HFFc6 (cell line): Measurements from ENCODE around the gene FBXO21. TPM values are rescaled to one million over a fixed set of nuclear protein-coding genes. Genes with fewer than 3 reads are reported as not detected.

Experiments
- DNase-seq: peaks from one replicate; pipeline ENCODE4 v3.0.0-alpha.2; 2018
- H3K27ac Mint-ChIP-seq: 2 replicates; pipeline ENCODE4 v1.8.0; 2020; ENCODE audit warnings: mild to moderate bottlenecking, mixed read lengths
- H3K27me3 Mint-ChIP-seq: 2 replicates; pipeline ENCODE4 v1.8.0; 2021; ENCODE audit warnings: mild to moderate bottlenecking, moderate library complexity, mixed read lengths; ENCODE audit not compliant: insufficient read depth
- H3K36me3 Mint-ChIP-seq: 2 replicates; pipeline ENCODE4 v1.8.0; 2021; ENCODE audit warnings: low read depth, mixed read lengths
- H3K4me1 Mint-ChIP-seq: 2 replicates; pipeline ENCODE4 v1.8.0; 2020; ENCODE audit warnings: low read depth, mixed read lengths
- H3K4me3 Mint-ChIP-seq: 2 replicates; pipeline ENCODE4 v1.8.0; 2020; ENCODE audit warnings: mild to moderate bottlenecking, moderate library complexity, mixed read lengths
- H3K9me3 Mint-ChIP-seq: 2 replicates; pipeline ENCODE4 v1.8.0; 2020; ENCODE audit warnings: mild to moderate bottlenecking, mixed read lengths
- total RNA-seq, 6 experiments: library from RNA; stranded (reverse); fragmentation: NEBNext Ultra II Directional; extraction: Animal tissue kit (Norgen Biotek cat#: 25700); gene quantifications; 2 replicates in 1 of 6; 3 replicates in 5 of 6; pipeline ENCODE4 v1.2.3, GENCODE V29; 2021
- TF ChIP-seq, protein P1 (sequence below): fragments of 200-600 bp; sonication (generic); IDR thresholded peaks from 2 replicates; pipeline ENCODE4 v1.5.0; 2021; ENCODE audit warnings: antibody characterized with exemption, mild to moderate bottlenecking

FBXO21 gene
- total RNA-seq, 6 experiments from 2014 or later = 26.2 to 35.3 (median 32.3) TPM

DNA sequence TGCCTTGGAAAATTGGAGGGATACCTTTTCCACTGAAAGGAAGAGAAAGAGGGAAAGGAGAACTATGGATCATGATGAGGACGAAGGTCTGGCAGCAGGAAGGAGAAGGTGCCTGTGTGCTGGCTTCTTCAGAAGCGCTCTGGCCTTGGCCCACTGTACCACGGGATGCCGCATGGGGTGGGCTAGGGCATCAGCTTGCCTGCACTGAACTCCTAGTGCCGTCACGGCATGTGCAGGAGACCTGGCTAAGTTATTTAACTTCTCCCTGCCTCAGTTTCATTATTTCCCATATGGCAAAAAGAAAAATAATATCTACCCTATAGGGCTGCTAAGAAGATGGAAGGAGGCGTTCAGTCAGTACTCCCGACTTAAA is 28.1 kb downstream of the FBXO21 start:
- TF ChIP-seq, protein P1, sequence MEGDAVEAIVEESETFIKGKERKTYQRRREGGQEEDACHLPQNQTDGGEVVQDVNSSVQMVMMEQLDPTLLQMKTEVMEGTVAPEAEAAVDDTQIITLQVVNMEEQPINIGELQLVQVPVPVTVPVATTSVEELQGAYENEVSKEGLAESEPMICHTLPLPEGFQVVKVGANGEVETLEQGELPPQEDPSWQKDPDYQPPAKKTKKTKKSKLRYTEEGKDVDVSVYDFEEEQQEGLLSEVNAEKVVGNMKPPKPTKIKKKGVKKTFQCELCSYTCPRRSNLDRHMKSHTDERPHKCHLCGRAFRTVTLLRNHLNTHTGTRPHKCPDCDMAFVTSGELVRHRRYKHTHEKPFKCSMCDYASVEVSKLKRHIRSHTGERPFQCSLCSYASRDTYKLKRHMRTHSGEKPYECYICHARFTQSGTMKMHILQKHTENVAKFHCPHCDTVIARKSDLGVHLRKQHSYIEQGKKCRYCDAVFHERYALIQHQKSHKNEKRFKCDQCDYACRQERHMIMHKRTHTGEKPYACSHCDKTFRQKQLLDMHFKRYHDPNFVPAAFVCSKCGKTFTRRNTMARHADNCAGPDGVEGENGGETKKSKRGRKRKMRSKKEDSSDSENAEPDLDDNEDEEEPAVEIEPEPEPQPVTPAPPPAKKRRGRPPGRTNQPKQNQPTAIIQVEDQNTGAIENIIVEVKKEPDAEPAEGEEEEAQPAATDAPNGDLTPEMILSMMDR = no peak
- no peak for DNase-seq
- H3K4me1 Mint-ChIP-seq = no peaks in the 10 kb centered on the region
- peaks cover 18% of the 10 kb centered on the region for H3K36me3 Mint-ChIP-seq
- peaks cover 2% of the 10 kb centered on the region; the same call in 1 of the 2 replicates for H3K27me3 Mint-ChIP-seq
- H3K27ac Mint-ChIP-seq = no peak overlapping the region
- no peak overlapping the region for H3K4me3 Mint-ChIP-seq
- H3K9me3 Mint-ChIP-seq = no peaks in the 10 kb centered on the region

DNA sequence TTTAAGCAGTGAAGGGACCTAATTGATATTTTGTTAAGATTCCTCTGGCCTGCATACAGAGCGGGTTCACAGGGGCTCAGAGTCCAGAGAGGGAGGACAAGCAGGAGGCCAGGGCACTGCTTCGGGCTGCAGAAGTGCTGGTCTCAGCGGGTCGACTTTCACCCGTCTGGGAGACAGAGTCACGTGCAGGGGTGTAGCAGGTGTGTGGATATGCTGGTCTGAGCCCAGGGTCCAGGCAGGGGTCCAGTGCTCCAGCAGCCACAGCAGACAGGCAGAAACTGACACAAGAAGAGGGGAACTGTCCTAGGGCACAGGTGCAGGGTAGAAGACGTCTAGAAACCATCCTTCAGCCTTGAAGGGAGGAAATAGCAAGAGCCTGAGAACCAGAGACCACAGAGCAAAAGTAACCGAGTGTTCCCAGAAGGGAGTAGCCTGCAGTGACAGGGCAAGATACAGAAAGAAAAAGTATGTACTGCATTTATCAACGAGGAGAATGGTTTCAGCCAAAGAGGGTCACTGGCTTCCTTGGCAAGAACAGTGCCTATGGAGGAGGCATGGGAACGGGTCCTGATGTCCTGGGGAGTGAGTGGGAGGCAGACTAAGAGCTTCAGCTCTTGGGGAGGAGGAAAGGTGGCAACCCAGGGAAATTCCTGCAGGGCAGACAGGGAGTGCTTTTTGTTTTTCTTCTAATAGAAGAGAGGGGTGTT is 28.7 kb downstream of the FBXO21 start:
- H3K27ac Mint-ChIP-seq = no peak overlapping the region
- H3K27me3 Mint-ChIP-seq = peaks cover 2% of the 10 kb centered on the region; the same call in 1 of the 2 replicates
- H3K36me3 Mint-ChIP-seq = peaks cover 13% of the 10 kb centered on the region
- no peak overlapping the region for H3K4me3 Mint-ChIP-seq
- H3K4me1 Mint-ChIP-seq = no peaks in the 10 kb centered on the region
- no peaks in the 10 kb centered on the region for H3K9me3 Mint-ChIP-seq
- TF ChIP-seq, protein P1 = no peak
- DNase-seq = no peak

DNA sequence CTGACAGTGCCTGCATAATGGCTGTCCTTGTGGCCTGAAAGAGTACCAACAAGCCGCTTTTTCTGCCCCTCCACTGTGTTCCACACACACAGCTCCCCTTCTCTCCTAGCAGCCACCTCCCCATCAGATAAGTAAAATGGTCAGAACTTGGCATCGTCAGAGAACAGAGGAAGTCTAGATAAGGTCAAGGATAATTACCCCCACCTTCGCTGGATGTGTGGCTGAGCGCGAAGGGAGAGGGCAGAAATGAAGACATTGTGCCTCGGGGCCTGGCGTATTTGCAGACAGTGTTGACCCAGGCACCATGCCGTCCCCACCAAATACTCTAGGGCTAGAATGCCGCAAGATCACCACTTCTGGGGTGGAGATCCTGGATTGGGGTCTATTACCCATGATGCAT is 30.6 kb downstream of the FBXO21 start:
- TF ChIP-seq, protein P1 = no peak
- peaks cover 14% of the 10 kb centered on the region; the same call in 1 of the 2 replicates for H3K36me3 Mint-ChIP-seq
- no peaks in the 10 kb centered on the region for H3K4me1 Mint-ChIP-seq
- no peak overlapping the region for H3K4me3 Mint-ChIP-seq
- H3K9me3 Mint-ChIP-seq = no peaks in the 10 kb centered on the region
- no peak for DNase-seq
- no peak overlapping the region for H3K27ac Mint-ChIP-seq
- H3K27me3 Mint-ChIP-seq = peaks cover 2% of the 10 kb centered on the region; the same call in 1 of the 2 replicates

DNA sequence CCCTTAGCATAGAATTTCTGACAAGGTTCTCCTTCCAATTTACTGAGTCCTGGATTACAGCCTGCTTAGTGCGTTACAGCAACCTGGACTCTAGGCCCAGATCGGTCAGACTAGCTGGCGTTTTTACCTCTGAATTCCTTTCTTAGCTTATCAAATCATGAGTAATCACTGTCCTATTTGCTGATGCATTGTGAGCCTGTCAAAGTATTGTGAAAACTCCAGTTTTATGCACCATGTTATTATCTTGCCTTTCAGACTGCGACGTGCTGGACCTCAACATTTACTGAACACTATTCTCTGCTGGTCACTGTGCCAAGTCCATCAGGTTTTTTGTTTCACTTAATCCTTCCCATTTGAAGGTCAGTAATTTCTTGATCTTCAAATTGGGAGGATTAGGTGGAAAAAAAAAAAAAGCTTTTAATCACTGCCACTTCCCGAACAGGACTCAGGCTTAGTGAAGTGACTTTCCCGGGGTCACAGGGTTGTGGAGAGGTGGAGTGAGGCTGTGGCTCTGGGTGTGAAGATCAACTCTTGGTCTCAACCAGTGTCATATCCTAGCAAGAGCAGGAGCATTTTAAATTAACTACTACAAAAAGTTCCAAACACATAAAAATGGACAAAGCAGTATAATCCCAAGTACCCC is 31.2 kb downstream of the FBXO21 start:
- Mint-ChIP-seq H3K27ac (no peak overlapping the region), H3K27me3 (peaks cover 2% of the 10 kb centered on the region; the same call in 1 of the 2 replicates), H3K4me3 (no peak overlapping the region), H3K9me3 (no peaks in the 10 kb centered on the region), H3K4me1 (no peaks in the 10 kb centered on the region), H3K36me3 (peaks cover 14% of the 10 kb centered on the region; the same call in 1 of the 2 replicates)
- DNase-seq = no peak
- TF ChIP-seq, protein P1 = no peak

DNA sequence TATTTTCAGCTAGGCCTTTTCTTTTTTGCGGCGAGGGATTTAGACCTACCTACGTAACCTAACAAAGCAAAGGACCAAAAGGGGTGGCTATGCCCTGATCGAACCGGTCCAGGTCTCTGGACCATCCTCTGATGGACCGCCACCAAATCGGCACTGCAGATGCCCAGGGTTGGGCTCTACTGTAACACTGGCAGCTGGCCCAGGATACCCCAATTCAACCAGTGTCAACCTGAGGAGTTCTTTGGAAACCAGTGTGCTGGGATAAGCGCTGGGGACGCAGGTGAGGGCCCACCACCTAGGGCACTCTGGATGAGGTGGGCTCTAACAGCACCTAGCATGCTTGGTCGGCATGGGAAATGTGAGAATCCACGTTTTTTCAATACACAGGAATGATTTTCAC is 32.2 kb downstream of the FBXO21 start:
- DNase-seq = no peak
- Mint-ChIP-seq H3K27me3 (peaks cover 2% of the 10 kb centered on the region; the same call in 1 of the 2 replicates), H3K36me3 (peaks cover 14% of the 10 kb centered on the region; the same call in 1 of the 2 replicates), H3K4me3 (no peak overlapping the region), H3K27ac (no peak overlapping the region), H3K9me3 (no peaks in the 10 kb centered on the region), H3K4me1 (no peaks in the 10 kb centered on the region)
- TF ChIP-seq, protein P1 = no peak
